ENCODE data around the gene UBE2E3.
"Not testable (repeated sequence)": the region's sequence is repeated elsewhere in the genome, so short reads cannot be mapped to it uniquely, and the experiment has no call there.

The UBE2E3 gene

DNA sequence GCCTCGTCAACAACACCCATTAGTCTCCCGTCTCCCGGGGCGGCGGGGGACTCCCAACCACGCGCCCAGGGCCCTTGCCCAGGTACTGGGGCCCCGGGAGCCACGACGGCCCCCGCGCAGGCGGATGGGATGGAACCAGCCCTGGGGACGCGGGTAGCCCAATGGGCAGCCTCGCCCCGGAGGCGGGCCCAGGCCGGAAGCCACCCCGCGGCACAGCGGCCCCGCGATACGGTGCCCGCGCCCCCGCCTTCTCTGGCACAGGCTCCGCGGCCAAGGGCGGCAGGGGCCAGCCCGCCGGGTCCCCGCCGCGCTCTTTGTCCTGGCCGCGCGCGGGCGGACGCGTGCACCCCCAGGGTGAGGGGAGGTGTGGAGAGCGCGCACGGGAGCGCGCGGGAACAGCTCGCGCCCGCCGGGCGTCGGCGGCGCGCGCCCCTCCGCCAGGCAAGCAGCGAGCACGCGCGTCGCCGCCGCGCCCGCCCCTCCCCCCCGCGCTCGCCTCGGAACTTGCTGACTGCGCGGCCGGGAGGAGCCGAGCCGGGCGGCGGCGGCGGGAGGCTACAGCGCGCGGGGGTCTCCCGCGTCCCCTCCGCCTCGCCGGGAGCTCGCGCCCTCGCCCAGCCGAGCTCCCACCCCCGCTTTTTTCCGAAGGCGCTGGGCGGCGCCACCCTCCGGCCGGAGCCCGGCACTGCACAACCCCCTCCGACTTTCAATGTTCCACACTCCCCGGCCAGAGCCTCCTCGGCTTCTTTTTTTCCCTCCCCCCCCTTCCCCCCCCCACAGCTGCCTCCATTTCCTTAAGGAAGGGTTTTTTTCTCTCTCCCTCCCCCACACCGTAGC, at the start of gene UBE2E3:
TSS of gene UBE2E3 (plus strand) at position 500 of the 837 bp plus-strand sequence. CDS start 1,438 bp downstream, outside the sequence.
- DNase-seq, result no peak

DNA sequence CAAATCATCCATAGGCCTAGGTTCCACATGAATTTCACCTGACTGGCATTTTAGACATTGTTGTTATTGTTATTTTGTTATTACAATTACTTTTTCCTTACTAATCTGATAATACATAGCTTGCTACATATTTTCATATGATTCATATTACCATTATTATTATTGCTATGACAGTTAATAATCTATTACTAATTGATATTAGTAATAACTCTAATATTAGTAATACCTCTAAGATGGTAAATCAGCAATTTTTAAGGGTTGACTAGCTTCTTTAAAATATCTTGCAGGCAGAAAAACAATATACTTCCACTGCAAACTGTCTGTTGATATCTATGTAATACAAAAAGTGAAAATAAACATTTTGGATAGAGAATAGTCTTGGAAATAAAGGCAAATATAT, 48.6 kb upstream of the UBE2E3 start:
- DNase-seq, result no peak

GRCh38 chr2:180933332-180933731, 47.1 kb upstream of the UBE2E3 start:
- no peak for DNase-seq

GRCh38 chr2:180934911-180935310, 45.5 kb upstream of the UBE2E3 start:
- DNase-seq, result no peak

DNA sequence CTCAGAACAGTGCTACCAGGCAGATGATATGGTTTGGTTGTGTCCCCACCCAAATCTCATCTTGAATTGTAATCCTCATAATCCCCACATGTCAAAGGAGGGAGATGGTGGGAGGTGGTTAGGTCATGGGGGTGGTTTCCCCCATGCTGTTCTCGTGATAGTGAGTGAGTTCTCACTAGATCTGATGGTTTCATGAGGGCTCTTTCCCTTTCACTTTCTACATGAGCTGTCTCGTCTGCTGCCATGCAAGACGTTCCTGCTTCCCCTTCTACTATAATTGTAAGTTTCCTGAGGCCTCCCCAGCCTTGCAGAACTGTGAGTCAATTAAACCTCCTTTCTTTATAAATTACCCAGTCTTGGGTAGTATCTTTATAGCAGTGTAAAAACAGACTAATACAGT, 42.9 kb upstream of the UBE2E3 start:
- DNase-seq, result not testable (repeated sequence)

DNA sequence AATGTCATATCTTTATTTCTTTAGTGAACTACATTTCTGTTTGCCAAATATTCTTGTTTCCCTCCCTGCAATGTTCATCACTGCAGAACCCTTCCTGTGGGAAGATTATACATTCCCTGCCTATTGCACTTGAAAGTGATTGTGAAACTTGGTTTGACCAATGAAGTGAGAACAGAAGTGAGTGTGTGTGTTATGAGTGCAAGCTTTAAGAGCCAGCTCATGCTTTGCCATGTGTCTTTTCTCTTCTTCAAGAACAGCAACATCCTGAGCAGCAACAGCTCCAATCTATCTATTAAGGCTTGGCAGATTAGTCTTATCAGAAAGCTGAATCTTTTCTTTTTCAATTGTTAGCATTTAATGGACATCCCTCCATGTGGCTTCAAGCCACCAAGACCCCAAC, 42.0 kb upstream of the UBE2E3 start:
- DNase-seq, result no peak

DNA sequence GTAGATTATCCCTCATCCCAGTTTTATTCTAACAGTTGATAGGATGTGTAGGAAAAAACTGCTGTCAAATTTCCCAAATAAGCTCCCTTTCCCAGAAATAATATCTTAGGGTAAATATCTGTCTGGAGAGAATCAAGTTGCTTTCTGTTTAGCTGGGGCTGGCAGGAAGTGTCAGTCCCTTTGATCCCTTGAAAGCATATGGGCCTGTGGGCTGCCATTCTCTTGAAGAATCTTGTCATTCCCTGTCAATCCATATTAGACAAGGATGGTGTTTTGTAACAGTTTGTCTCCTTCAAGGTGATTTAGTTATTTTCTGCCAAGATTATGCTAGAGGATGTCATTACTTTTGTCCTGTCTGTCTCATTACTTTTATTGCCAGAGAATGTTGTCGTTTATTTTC, 37.1 kb upstream of the UBE2E3 start:
- no peak for DNase-seq

GRCh38 chr2:180944372-180944771, 36.0 kb upstream of the UBE2E3 start:
- DNase-seq, result no peak

DNA sequence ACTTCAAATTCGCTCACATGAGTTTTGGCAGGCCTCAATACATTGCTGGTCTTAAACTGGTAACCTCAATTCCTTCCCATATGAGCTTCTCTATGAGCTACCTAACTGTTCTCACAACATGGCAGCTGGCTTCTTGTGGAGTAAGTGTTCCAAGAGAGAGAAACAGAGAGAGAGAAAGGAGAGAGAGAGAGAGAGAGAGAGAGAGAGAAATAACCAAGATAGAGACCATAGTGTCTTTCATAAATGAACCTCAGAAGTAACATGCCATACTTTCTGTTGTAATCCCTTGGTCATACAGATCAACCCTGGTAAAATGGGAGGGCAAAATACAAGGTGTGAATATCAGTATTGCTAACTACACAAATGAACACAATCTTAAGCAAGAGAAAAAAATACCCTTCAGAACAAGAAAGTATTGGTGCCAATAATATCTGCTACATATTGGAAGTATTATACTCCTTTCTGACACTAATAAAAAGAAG, 33.2 kb upstream of the UBE2E3 start:
- DNase-seq, result no peak

DNA sequence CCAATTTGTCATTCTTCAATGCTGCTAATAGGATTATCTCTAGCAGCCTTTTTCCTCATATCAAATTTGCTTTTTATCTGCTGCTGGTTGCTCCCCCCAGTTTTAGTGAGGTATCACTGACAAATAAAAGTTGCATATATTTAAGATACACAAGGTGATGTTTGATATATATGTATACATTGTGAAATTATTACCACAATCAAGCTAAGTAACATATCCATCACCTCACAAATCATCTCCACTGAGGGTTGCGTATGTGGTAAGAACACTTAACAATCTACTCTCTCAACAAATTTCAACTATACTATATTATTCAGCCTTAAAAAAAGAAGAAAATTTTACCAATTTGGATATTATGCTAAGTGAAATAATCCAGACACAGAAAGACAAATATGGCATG, 30.5 kb upstream of the UBE2E3 start:
- no peak for DNase-seq

DNA sequence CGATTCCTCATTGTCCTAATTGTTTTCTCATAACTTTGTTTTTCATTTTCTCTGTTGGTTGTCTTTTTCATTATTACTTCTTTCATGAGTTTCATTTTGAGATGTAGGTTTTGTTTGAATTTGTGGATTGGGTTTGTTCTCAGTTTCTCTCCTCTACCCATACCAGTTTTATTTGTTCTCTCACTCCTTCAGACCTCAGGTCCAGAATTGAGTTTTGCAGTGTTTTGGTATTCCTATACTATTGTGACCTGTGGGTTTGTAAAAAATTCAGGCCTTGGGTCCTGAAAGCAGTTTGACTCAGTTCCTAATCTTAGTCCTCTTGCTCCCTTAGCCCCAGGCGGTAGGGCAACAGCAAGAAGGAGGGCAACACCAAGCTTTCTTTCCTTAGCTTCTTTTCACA, 28.3 kb upstream of the UBE2E3 start:
- DNase-seq, result no peak

- DNase-seq, result no peak
These were observed 27.6 kb upstream of the UBE2E3 start for GRCh38 chr2:180952731-180953336.

- no peak for DNase-seq
These were observed 26.9 kb upstream of the UBE2E3 start for GRCh38 chr2:180953550-180953949.

DNA sequence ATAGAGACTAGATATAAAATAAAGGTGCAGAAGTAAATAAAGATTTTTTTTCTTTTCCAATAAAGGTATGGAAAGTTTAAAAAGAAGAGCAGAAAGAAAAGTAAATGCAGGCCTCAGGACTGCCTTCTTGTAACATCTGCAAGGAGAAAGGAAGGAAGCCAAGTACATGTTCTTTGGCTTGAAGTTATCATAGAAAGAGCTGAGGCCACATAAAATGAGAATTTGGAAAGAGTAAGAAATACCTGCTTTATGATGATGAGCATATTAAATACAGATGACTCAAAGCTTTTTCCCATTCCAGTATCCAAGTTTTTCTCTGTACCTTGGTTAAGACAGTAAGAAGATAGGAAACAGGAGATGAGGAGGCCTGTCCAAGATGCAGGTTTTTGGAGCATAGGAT, 25.3 kb upstream of the UBE2E3 start:
- no peak for DNase-seq

DNA sequence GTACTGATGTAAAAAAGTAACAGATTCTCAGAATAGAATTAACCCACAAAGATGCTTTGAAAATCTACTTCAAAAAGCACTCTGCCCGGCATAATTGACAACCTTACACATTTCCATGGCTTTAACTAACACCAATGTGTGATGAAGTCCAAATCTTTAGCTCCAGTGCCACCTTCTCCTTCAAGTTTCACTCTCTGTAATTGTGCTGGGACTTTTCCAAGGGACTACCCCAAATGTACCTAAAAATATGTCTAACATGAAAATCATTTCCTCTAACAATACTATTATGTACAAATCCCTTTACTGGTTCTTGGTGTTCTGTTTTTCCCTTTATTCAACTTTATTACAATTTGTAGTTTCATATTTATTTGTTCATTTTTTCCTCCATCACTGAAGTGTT, 20.6 kb upstream of the UBE2E3 start:
- DNase-seq, result no peak

DNA sequence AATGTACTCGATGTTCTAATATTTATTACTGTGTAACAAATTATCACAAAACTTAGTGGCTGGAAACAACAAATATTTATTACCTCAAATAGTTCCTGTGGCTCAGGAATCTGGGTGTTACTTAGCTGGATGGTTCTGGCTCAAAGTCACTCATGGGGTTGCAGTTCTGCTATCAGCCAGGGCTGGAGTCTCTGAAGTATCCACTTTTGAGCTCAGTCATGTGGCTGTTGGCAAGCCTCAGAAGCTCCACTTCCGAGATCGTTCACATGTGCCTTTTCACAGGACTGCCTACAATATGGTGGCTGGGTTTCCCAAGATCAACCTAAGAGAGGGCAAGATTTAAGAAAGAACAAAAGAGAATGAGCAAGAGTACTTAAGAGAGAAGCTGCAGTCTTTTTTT, 19.4 kb upstream of the UBE2E3 start:
- DNase-seq, result no peak

GRCh38 chr2:180962727-180963314, 17.6 kb upstream of the UBE2E3 start:
- no peak for DNase-seq

- DNase-seq, result no peak
These were observed 14.0 kb upstream of the UBE2E3 start for GRCh38 chr2:180966378-180966777.

- DNase-seq, result no peak
These were observed 11.3 kb upstream of the UBE2E3 start for GRCh38 chr2:180969124-180969523.

DNA sequence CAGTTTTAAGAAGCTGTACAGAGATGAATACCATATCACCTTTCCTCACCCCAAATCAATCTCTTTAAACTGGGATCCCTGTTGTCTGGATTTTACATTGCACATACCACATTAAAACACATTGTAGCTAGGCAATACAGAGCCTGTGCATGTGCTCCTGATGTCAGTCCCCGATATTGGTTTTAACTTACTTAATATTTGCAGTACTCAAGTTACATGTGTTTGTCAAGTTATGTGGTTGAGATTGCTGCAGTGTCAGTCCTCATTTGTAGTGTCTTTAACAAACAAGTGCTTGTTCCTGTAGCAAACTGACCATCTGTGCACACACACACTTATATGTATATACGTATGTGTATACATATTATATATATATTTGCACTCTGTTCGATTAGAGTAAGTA, 10.4 kb upstream of the UBE2E3 start:
- DNase-seq, result peak; percentile 28

- DNase-seq, result no peak
These were observed 8.6 kb upstream of the UBE2E3 start for GRCh38 chr2:180971811-180972210.

DNA sequence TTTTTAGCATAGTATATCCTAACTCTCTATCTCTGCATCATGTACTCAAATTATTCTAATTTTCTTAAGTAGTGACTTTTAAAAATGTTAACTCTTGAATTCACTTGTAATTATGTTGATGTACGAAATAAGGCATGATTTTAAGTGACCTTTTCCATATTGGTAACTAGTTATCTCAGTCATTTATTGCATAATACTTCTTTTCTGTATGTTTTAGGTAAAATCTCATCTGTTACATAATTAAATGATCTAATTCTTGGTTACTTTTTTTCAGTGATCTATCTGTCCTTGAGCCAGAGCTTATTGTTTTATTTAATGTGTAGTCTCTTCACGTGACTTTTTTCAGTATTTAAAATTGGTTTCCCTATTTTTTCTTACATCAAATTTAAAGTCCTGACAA, 4.8 kb upstream of the UBE2E3 start:
- DNase-seq, result no peak

GRCh38 chr2:180978903-180979748, 1.3 kb upstream of the UBE2E3 start:
- no peak for DNase-seq
